ENCODE results near the gene RIN3.

Gene RIN3

DNA sequence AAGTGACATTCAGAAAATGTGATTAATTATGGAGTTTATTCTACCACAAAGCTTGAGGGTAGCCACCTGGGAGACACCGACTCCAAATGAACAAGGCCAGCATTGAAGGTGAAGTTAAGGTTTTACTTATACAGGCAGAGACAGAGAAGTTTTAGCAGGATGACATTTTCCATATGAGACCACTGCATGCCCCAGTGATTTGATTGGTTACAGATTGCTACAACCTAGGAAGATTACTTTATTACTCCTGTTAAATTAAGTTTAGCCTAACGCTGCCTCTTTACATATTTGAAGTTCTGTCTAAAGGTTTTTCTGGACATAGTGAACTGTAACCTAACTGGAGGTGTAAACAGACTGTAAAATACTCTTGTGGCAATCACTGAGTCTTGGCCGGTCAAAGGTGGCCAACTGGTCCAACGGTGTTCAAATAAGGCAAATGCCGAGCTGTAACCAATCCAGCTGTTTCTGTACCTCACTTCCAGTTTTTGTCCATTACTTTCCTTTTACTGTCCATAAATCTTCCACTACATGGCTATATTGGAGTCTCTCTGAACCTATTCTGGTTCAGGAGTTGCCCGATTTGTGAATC is 57.2 kb downstream of the RIN3 start:
- DNase-seq (ENCODE audit: extremely low spot score) = no peak
- CTCF ChIA-PET = no interaction called here
- POLR2A ChIA-PET = no interaction called here
- TF ChIP-seq CTBP1 (IDR thresholded peaks at IDR 0.05; ENCODE audit: borderline replicate concordance) (no peak), FOXK2 (IDR thresholded peaks at IDR 0.05) (no peak), L3MBTL2 (conservative IDR thresholded peaks at IDR 0.05) (no peak), BHLHE40 (IDR thresholded peaks at IDR 0.05; ENCODE audit: borderline replicate concordance) (no peak), HDGF (IDR thresholded peaks at IDR 0.05; ENCODE audit: borderline replicate concordance) (no peak), SP1 (IDR thresholded peaks at IDR 0.05) (no peak)
- TF ChIP-seq, protein P1, sequence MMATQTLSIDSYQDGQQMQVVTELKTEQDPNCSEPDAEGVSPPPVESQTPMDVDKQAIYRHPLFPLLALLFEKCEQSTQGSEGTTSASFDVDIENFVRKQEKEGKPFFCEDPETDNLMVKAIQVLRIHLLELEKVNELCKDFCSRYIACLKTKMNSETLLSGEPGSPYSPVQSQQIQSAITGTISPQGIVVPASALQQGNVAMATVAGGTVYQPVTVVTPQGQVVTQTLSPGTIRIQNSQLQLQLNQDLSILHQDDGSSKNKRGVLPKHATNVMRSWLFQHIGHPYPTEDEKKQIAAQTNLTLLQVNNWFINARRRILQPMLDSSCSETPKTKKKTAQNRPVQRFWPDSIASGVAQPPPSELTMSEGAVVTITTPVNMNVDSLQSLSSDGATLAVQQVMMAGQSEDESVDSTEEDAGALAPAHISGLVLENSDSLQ (IDR thresholded peaks at IDR 0.05) = no peak

DNA sequence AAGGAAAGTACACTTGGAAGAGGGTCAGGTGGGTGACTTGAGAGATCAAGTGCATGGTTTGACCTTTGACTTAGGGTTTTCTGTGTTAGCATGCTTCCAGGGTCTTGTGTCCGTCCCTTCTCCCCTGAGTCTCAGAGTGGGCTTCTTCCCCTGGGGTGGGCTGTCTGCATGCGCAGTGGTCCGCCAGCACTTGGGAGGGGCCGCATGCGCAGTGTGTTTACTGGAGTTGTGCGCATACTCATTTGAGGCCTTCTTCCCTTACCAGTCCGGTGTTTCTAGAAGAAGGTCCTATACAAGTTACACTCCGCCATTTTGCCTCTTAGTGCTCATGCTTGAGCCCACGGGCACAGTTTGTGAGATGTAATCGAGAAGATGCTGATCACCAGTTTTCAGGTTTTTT is 58.5 kb downstream of the RIN3 start:
- no peak for DNase-seq (ENCODE audit: extremely low spot score)
- ChIA-PET CTCF (no interaction called here), POLR2A (no interaction called here)
- TF ChIP-seq SUZ12 (IDR thresholded peaks at IDR 0.05) (no peak), SP1 (IDR thresholded peaks at IDR 0.05) (no peak), ZNF384 (IDR thresholded peaks at IDR 0.05) (no peak)

DNA sequence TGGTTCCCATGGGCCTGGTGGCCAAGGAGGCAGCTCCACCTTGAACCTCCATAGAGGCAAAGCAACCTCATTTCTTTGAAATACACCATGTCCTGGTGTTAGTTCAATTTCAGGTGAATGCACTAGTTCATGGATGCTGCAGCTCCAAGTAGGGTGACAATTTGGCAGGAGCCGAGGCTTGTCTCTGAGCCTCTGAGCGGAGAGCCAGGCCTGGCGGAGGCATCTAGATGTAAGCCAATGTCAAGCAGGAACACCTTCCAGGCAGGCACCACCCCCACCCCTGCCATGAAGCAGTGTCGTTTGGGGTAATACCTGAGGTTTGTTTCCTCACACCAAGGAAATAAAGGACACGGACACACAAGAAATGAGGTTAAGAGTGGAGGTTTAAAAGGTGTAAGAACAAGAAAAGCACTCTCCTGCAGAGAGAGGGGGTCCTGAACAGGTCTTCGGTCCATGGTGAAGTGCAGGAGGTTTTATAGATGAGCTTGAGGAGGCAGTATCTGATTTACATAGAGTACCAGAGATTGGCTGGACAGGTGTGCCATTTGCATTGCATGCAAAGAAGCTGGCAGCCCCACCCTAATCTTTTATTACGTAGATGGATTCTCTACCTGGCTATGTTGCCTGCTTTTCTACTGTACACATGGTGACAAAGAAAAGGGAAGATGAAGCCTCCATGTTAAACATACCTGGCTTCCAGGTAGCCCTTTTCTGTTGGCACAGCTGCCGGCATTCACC is 60.3 kb downstream of the RIN3 start:
- POLR2A ChIA-PET = no interaction called here
- TF ChIP-seq LEF1 (IDR thresholded peaks at IDR 0.05; ENCODE audit: borderline replicate concordance) (no peak), FOXK2 (IDR thresholded peaks at IDR 0.05) (no peak), HDGF (IDR thresholded peaks at IDR 0.05; ENCODE audit: borderline replicate concordance) (no peak), SP1 (IDR thresholded peaks at IDR 0.05) (no peak), FOXA1 (IDR thresholded peaks at IDR 0.05) (no peak), TARDBP (IDR thresholded peaks at IDR 0.05) (no peak), SUZ12 (IDR thresholded peaks at IDR 0.05) (no peak), ELF4 (IDR thresholded peaks at IDR 0.05) (no peak), CTBP1 (IDR thresholded peaks at IDR 0.05; ENCODE audit: borderline replicate concordance) (no peak), NFRKB (IDR thresholded peaks at IDR 0.05) (no peak), FOXM1 (IDR thresholded peaks at IDR 0.05; ENCODE audit: borderline replicate concordance) (no peak)
- no peak for DNase-seq (ENCODE audit: extremely low spot score)
- CTCF ChIA-PET = interaction anchor here (0.9 to 1.7 kb wide), 2 partner anchors 10 to 39 kb away, joined by 3 to 5 read pairs; no protein-coding TSS in a partner anchor

DNA sequence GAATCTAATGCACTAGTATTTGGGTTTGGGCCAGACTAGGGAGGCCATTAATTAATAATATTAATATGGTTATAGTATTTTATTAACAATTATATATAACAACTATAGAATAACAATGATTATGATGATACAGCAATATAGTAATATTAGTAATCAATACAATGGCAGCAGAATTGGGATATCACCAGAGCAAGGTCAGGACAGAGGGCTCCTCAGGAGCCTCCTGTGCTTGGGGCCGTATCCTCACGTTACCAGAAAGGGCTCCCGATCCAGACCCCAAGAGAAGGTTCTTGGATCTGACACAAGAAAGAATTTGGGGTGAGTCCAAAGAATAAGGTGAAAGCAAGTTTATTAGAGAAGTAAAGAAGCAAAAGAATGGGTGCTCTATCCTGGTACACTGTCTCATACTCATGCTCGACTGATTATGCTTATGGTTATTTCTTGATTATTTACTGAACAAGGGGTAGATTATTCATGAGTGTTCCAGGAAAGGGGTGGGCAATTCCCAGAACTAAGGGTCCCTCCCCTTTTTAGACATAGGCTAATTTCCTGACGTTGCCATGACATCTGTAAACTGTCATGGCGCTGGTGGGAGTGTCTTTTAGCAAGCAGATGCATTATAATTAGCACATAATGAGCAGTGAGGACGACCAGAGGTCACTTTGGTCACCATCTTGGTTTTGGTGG is 61.6 kb downstream of the RIN3 start:
- no peak for DNase-seq (ENCODE audit: extremely low spot score)
- ChIA-PET POLR2A (no interaction called here), CTCF (no interaction called here)
- TF ChIP-seq TARDBP (IDR thresholded peaks at IDR 0.05) = no peak
- no peak for TF ChIP-seq ZNF384 (IDR thresholded peaks at IDR 0.05)
- no peak for TF ChIP-seq SUZ12 (IDR thresholded peaks at IDR 0.05)
- TF ChIP-seq FOXK2 (IDR thresholded peaks at IDR 0.05) = no peak
- no peak for TF ChIP-seq ARNT (IDR thresholded peaks at IDR 0.05)

DNA sequence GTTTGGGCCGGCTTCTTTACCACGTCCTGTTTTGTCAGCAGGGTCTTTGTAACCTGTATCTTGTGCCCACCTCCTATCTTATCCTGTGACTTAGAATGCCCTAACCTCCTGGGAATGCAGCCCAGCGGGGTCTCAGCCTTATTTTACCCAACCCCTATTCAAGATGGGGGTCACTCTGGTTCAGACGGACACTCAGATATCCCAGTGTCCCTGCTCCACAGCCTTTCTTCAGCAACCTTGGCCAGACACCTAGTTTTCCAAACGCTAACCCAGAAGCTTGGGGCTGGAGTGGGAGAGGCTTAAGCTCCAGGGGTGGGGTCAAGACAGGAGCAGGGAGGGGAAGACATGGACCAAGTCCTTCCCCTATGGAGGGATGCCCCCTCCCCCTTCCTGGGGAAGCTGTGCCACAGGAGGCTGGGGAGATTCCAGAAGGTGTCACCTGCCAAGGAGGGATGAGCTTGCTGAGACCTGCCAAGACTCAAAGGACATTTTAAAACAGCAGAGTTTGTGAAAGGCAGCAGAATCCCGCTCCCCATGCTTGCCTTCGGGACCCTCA is 62.2 kb downstream of the RIN3 start:
- ChIA-PET POLR2A (no interaction called here), CTCF (no interaction called here)
- no peak for DNase-seq (ENCODE audit: extremely low spot score)
- TF ChIP-seq FOXA1 (IDR thresholded peaks at IDR 0.05) (no peak), TARDBP (IDR thresholded peaks at IDR 0.05) (no peak), BHLHE40 (IDR thresholded peaks at IDR 0.05; ENCODE audit: borderline replicate concordance) (no peak), SP1 (IDR thresholded peaks at IDR 0.05) (no peak), HDGF (IDR thresholded peaks at IDR 0.05; ENCODE audit: borderline replicate concordance) (no peak), CTBP1 (IDR thresholded peaks at IDR 0.05; ENCODE audit: borderline replicate concordance) (no peak), FOXM1 (IDR thresholded peaks at IDR 0.05; ENCODE audit: borderline replicate concordance) (no peak), NFRKB (IDR thresholded peaks at IDR 0.05) (no peak), FOXK2 (IDR thresholded peaks at IDR 0.05) (no peak), LEF1 (IDR thresholded peaks at IDR 0.05; ENCODE audit: borderline replicate concordance) (no peak), ZNF384 (IDR thresholded peaks at IDR 0.05) (no peak), SUZ12 (IDR thresholded peaks at IDR 0.05) (no peak), ARNT (IDR thresholded peaks at IDR 0.05) (no peak), L3MBTL2 (conservative IDR thresholded peaks at IDR 0.05) (no peak)
- TF ChIP-seq, protein P1 (IDR thresholded peaks at IDR 0.05) = no peak

DNA sequence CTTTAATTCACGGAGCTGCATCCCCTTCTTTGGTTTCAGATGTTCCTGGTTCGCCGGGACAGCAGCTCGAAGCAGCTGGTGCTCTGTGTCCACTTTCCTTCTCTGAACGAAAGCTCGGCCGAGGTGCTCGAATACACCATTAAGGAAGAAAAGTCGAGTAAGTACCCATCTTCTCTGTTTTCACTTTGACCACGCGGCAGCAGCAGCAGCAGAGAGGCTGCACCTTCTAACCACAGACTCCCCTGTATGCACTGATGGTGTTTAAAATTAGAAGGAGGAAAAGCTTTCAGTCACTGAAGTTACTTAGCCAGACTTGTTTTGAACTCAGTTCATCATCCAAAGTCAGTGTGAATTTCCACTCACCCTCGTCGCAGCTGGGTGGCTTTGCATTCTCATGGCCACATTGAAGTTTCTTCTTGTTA is 63.8 kb downstream of the RIN3 start:
- TF ChIP-seq ZNF384 (IDR thresholded peaks at IDR 0.05) (no peak), ARNT (IDR thresholded peaks at IDR 0.05) (no peak)
- ChIA-PET POLR2A (no interaction called here), CTCF (interaction anchor here (0.6 kb wide), 1 partner anchor 140 kb away, joined by 3 read pairs; no protein-coding TSS in a partner anchor)
- DNase-seq (ENCODE audit: extremely low spot score) = no peak

DNA sequence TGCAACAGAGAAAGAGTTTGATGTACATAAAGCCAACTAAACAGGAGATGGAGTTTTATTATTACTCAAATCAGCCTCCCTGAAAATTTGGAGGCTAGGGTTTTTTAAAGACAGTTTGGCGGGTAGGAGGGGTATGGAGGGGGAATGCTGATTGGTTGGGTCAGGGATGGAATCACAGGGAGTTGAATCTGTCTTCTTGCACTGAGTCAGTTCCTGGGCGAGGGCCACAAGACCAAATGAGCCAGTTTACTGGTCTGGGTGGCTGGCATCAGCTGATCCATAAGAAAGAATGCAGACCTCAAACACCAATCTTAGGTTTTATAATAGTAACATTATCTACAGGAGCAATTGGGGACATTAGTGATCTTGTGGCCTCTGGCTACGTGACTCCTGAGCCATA is 64.9 kb downstream of the RIN3 start:
- POLR2A ChIA-PET = no interaction called here
- CTCF ChIA-PET = no interaction called here
- DNase-seq (ENCODE audit: extremely low spot score) = no peak

More for the DNA sequence above, 64.9 kb downstream of the RIN3 start:
- TF ChIP-seq, protein P1 (IDR thresholded peaks at IDR 0.05) = no peak
- no peak for TF ChIP-seq NFRKB (IDR thresholded peaks at IDR 0.05)
- TF ChIP-seq TARDBP (IDR thresholded peaks at IDR 0.05) = no peak
- TF ChIP-seq HDGF (IDR thresholded peaks at IDR 0.05; ENCODE audit: borderline replicate concordance) = no peak
- TF ChIP-seq FOXA1 (IDR thresholded peaks at IDR 0.05) = no peak
- no peak for TF ChIP-seq FOXM1 (IDR thresholded peaks at IDR 0.05; ENCODE audit: borderline replicate concordance)
- no peak for TF ChIP-seq ARNT (IDR thresholded peaks at IDR 0.05)
- TF ChIP-seq ELF4 (IDR thresholded peaks at IDR 0.05) = no peak
- no peak for TF ChIP-seq L3MBTL2 (conservative IDR thresholded peaks at IDR 0.05)
- TF ChIP-seq SUZ12 (IDR thresholded peaks at IDR 0.05) = no peak
- no peak for TF ChIP-seq SP1 (IDR thresholded peaks at IDR 0.05)
